Neutrophil (primary cell): ENCODE data around the gene RCVRN.

Experiments used
- H3K27ac ChIP-seq: fragments of 200-600 bp; sonication (generic); 2 replicates; pipeline ENCODE4 v1.5.1; 2016; ENCODE audit warnings: mild to moderate bottlenecking, moderate library complexity
- H3K27me3 ChIP-seq: fragments of 200-600 bp; sonication (generic); 2 replicates; pipeline ENCODE4 v1.6.0; 2016; ENCODE audit warnings: mild to moderate bottlenecking
- H3K36me3 ChIP-seq: fragments of 200-600 bp; sonication (generic); 2 replicates; pipeline ENCODE4 v1.5.1; 2017
- H3K4me1 ChIP-seq, 2 experiments: fragments of 200-600 bp in 1 of 2; sonication (generic) in 1 of 2; 1 replicate in 1 of 2; 2 replicates in 1 of 2; pipeline versions ENCODE4 v1.5.1 to v1.6.1; 2013 to 2016; ENCODE audit warnings: low read depth in 1 of 2, low read length in 1 of 2, mild to moderate bottlenecking in 1 of 2, moderate library complexity in 1 of 2; ENCODE audit not compliant: control insufficient read depth in 1 of 2, insufficient read depth in 1 of 2
- H3K4me3 ChIP-seq, 2 experiments: fragments of 200-600 bp in 1 of 2; sonication (generic) in 1 of 2; 1 replicate in 1 of 2; 2 replicates in 1 of 2; pipeline ENCODE4 v1.5.1; 2013 to 2016; ENCODE audit warnings: low read depth in 1 of 2, low read length in 1 of 2, mild to moderate bottlenecking in 1 of 2, moderate library complexity in 1 of 2
- H3K9me3 ChIP-seq: fragments of 200-600 bp; sonication (generic); 2 replicates; pipeline ENCODE4 v1.5.1; 2016
- CTCF ChIP-seq: fragments of 200-600 bp; sonication (generic); IDR thresholded peaks from 2 replicates; pipeline ENCODE4 v1.5.1; 2016; ENCODE audit warnings: antibody characterized with exemption

The RCVRN gene

GRCh38 chr17:9850151-9850550 is 54.9 kb downstream of the RCVRN start:
- H3K36me3 ChIP-seq: no peaks in the 10 kb centered on the region
- H3K27ac ChIP-seq: no peak overlapping the region
- H3K4me3 ChIP-seq: no peak overlapping the region
- TF ChIP-seq CTCF: no peak
- no peaks in the 10 kb centered on the region for H3K4me1 ChIP-seq
- no peaks in the 10 kb centered on the region for H3K9me3 ChIP-seq
- peaks cover 33% of the 10 kb centered on the region for H3K27me3 ChIP-seq
